ENCODE measurements around the gene PRIMA1. TPM values are rescaled to one million over a fixed set of nuclear protein-coding genes. Genes with fewer than 3 reads are reported as not detected.

The PRIMA1 gene
- total RNA-seq, 1 donor from 2014 or later, result 0.08 TPM

DNA sequence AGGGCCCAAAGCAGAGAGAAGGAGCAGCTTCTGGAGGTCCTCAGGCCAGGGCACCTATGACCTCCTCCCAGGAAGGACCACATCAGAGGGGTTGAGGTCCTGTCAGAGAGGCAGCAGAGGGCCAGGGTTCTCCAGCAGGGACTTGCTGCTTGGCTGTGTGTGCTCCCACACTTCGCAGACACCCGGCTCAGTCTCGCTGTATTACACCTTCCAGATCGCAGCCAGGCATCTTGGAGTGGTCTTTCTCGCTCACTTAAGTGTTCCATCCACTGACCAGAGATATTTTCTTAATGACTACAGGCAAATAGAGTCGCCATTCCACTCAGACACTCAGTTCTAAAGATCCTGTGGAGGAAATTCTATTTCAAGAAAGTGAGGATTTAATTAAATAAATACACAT, 84.3 kb downstream of the PRIMA1 start:
- H3K9me3 Mint-ChIP-seq (ENCODE audit: unreplicated experiment), result no peaks in the 10 kb centered on the region
- H3K27ac Mint-ChIP-seq (ENCODE audit: unreplicated experiment), result no peak overlapping the region
- peaks cover 1% of the 10 kb centered on the region for H3K27me3 Mint-ChIP-seq (ENCODE audit: unreplicated experiment)
- TF ChIP-seq CTCF (IDR thresholded peaks at IDR 0.05; ENCODE audit: unreplicated experiment), result no peak
- H3K4me3 Mint-ChIP-seq (ENCODE audit: unreplicated experiment), result no peak overlapping the region
- DNase-seq (ENCODE audit: low spot score), result no peak
- H3K4me1 Mint-ChIP-seq (ENCODE audit: unreplicated experiment), result no peaks in the 10 kb centered on the region
- H3K36me3 Mint-ChIP-seq (ENCODE audit: low read depth, unreplicated experiment), result no peaks in the 10 kb centered on the region

DNA sequence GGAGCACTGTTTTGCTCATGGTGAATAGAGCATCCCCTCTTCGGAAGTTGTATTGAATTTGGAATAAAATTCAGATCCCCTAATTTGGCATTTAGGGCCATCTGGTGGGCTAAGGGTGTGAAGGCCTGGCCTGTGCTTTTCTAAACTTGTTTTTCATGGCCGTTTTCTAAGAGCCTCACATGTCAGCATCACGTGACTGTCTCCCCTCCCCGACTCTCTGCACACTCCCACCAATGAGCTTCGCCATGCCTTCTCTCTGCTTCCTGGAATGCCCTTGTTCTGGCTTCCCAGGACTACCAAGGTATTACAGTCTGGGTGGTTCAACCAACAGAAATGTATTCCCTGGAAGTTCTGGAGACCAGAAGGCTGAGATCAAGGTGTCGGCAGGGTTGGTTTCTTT, 85.3 kb downstream of the PRIMA1 start:
- Mint-ChIP-seq H3K4me3 (ENCODE audit: unreplicated experiment) (no peak overlapping the region), H3K4me1 (ENCODE audit: unreplicated experiment) (no peaks in the 10 kb centered on the region), H3K36me3 (ENCODE audit: low read depth, unreplicated experiment) (no peaks in the 10 kb centered on the region), H3K27ac (ENCODE audit: unreplicated experiment) (no peak overlapping the region), H3K27me3 (ENCODE audit: unreplicated experiment) (peaks cover 1% of the 10 kb centered on the region), H3K9me3 (ENCODE audit: unreplicated experiment) (no peaks in the 10 kb centered on the region)
- DNase-seq (ENCODE audit: low spot score), result no peak
- TF ChIP-seq CTCF (IDR thresholded peaks at IDR 0.05; ENCODE audit: unreplicated experiment), result no peak

DNA sequence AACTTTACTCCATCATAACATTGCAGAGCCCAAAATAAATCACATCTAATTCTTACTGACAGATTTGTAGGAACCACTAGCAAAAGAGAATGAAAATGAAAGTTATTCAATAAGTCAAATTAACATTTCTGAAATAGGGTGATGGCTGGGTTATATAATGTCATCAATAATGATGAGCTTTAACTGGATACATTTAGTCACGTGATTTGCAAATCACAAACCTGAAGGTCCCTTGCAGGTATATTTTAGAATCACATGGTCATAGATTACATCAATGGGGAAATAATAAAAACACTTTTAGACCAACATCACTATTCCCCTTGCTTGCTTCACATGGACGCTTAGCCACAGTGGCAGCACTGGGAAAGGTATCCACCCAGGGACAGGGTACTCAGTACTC, 86.7 kb downstream of the PRIMA1 start:
- H3K36me3 Mint-ChIP-seq (ENCODE audit: low read depth, unreplicated experiment), result no peaks in the 10 kb centered on the region
- no peak overlapping the region for H3K27ac Mint-ChIP-seq (ENCODE audit: unreplicated experiment)
- no peaks in the 10 kb centered on the region for H3K4me1 Mint-ChIP-seq (ENCODE audit: unreplicated experiment)
- no peak for TF ChIP-seq CTCF (IDR thresholded peaks at IDR 0.05; ENCODE audit: unreplicated experiment)
- no peak overlapping the region for H3K4me3 Mint-ChIP-seq (ENCODE audit: unreplicated experiment)
- no peaks in the 10 kb centered on the region for H3K9me3 Mint-ChIP-seq (ENCODE audit: unreplicated experiment)
- H3K27me3 Mint-ChIP-seq (ENCODE audit: unreplicated experiment), result peaks cover 1% of the 10 kb centered on the region
- DNase-seq (ENCODE audit: low spot score), result no peak

GRCh38 chr14:93700928-93701327, 87.4 kb downstream of the PRIMA1 start:
- no peak for TF ChIP-seq CTCF (IDR thresholded peaks at IDR 0.05; ENCODE audit: unreplicated experiment)
- Mint-ChIP-seq H3K9me3 (ENCODE audit: unreplicated experiment) (no peaks in the 10 kb centered on the region), H3K27ac (ENCODE audit: unreplicated experiment) (no peak overlapping the region), H3K4me3 (ENCODE audit: unreplicated experiment) (no peak overlapping the region), H3K36me3 (ENCODE audit: low read depth, unreplicated experiment) (no peaks in the 10 kb centered on the region), H3K4me1 (ENCODE audit: unreplicated experiment) (no peaks in the 10 kb centered on the region), H3K27me3 (ENCODE audit: unreplicated experiment) (peaks cover 1% of the 10 kb centered on the region)
- no peak for DNase-seq (ENCODE audit: low spot score)

GRCh38 chr14:93693914-93694313, 94.4 kb downstream of the PRIMA1 start:
- no peak for DNase-seq (ENCODE audit: low spot score)
- no peak for TF ChIP-seq CTCF (IDR thresholded peaks at IDR 0.05; ENCODE audit: unreplicated experiment)
- H3K36me3 Mint-ChIP-seq (ENCODE audit: low read depth, unreplicated experiment), result no peaks in the 10 kb centered on the region
- no peaks in the 10 kb centered on the region for H3K4me1 Mint-ChIP-seq (ENCODE audit: unreplicated experiment)
- no peak overlapping the region for H3K27ac Mint-ChIP-seq (ENCODE audit: unreplicated experiment)
- no peaks in the 10 kb centered on the region for H3K27me3 Mint-ChIP-seq (ENCODE audit: unreplicated experiment)
- H3K4me3 Mint-ChIP-seq (ENCODE audit: unreplicated experiment), result no peak overlapping the region
- H3K9me3 Mint-ChIP-seq (ENCODE audit: unreplicated experiment), result no peaks in the 10 kb centered on the region
